Inflammatory macrophage treated with lipopolysaccharide for 4 hours (primary cell): ENCODE measurements around the gene CHRNA9.
"Not testable (repeated sequence)": the region's sequence is repeated elsewhere in the genome, so short reads cannot be mapped to it uniquely, and the experiment has no call there.

Experiments used
- DNase-seq: peaks from one replicate; pipeline ENCODE4 v3.0.0-alpha.2; 2020

Gene CHRNA9

GRCh38 chr4:40392241-40392640 lies 57.1 kb downstream of the CHRNA9 start:
- not testable (repeated sequence) for DNase-seq

GRCh38 chr4:40394236-40394635 lies 59.1 kb downstream of the CHRNA9 start:
- peak; percentile 22 for DNase-seq

- no peak for DNase-seq
These were observed 60.2 kb downstream of the CHRNA9 start for GRCh38 chr4:40395166-40395900.

GRCh38 chr4:40395908-40396793 lies 61.0 kb downstream of the CHRNA9 start:
- no peak for DNase-seq

GRCh38 chr4:40399578-40399977 lies 64.4 kb downstream of the CHRNA9 start:
- DNase-seq: no peak

- DNase-seq: no peak
These were observed 66.0 kb downstream of the CHRNA9 start for GRCh38 chr4:40401096-40401495.

- no peak for DNase-seq
These were observed 66.5 kb downstream of the CHRNA9 start for GRCh38 chr4:40401631-40402030.

GRCh38 chr4:40402556-40402955 lies 67.4 kb downstream of the CHRNA9 start:
- DNase-seq: no peak

GRCh38 chr4:40403081-40403480 lies 67.9 kb downstream of the CHRNA9 start:
- DNase-seq: no peak
